Measurements from ENCODE around the gene TMIGD2.
"Not testable (repeated sequence)": the region's sequence is repeated elsewhere in the genome, so short reads cannot be mapped to it uniquely, and the experiment has no call there.

The TMIGD2 gene

DNA sequence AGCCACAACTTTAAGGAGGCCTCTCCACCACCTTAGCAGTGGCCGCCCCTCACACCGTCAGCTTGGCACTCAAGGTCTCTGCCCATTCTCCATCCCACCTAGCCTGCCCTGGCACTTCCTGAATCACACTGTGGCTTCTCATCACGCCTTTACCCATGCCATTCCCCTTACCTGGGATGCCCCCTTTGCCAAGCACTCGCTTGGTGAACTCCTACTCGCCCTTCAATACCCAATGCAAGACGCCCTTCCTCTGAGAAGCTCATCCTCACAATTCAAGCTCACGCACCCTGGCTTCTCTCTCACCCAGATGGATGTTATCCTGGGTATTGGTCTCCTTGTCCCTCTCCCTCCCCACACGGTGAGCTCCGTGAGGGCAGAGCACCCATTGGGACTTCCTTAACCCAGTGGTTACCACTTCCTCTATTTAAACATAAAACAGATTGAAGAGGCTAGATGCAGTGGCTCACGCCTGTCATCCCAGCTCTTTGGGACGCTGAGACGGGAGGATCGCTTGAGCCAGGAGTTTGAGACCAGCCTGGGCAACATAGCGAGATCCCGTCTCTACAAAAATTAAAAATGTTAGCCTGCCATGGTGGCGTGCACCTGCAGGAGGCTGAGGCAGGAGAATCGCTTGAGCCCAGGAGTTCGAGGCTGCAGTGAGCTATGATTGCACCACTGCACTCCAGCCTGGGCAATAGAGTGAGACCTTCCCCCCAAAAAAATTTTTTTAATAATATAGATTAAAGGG is 35.8 kb downstream of the TMIGD2 start:
- no peak for DNase-seq

GRCh38 chr19:4264812-4265211 is 37.4 kb downstream of the TMIGD2 start:
- no peak for DNase-seq

DNA sequence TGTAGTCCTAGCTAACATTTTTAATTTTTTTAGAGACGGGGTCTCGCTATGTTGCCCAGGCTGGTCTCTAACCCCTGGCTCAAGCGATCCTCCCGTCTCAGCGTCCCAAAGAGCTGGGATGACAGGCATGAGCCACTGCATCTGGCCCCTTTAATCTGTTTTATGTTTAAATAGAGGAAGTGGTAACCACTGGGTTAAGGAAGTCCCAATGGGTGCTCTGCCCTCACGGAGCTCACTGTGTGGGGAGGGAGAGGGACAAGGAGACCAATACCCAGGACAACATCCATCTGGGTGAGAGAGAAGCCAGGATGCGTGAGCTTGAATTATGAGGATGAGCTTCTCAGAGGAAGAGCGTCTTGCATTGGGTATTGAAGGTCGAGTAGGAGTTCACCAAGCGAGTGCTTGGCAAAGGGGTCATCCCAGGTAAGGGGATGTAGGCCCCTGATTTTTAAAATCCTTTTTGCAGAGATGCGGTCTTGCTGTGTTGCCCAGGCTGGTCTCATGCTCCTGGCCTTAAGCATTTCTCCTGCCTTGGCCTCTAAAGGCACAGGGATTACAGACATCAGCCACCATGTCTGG is 41.5 kb downstream of the TMIGD2 start:
- no peak for DNase-seq

DNA sequence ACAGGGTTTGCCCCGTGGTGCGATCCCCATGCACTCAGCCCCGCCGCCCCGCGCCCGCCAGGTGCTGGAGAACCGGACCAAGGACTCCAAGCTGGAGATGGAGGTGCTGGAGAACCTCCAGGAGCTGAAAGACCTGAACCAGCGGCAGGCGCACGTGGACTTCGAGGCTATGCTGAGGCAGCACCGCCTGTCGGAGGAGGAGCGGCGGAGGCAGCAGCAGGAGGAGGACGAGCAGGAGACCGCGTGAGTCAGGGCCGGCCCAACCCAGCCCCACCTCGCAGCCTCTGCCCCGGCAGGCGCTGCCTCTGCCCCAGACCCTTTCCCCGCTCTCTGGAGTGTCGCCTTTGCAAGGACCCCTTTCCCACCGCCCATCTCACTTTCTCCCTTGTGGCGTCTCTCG is 44.0 kb downstream of the TMIGD2 start:
- DNase-seq = no peak

DNA sequence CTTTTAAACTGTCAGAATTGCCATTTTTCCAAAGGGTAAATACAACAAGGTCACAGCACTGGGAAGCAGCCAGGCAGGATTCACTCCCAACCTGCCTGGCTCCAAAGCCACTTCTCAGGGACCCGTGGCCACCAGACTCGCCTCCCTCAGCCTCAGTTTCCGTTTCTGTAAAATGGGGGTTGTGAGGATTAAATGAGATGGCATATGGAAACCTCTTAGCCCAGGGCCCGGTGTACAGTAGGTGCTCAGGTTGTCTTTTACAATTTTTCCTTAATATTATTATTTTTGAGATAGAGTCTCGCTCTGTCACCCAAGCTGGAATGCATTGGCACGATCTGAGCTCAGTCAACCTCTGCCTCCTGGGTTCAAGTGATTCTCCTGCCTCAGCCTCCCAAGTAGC is 45.2 kb downstream of the TMIGD2 start:
- no peak for DNase-seq

GRCh38 chr19:4256563-4256962 is 45.6 kb downstream of the TMIGD2 start:
- no peak for DNase-seq

DNA sequence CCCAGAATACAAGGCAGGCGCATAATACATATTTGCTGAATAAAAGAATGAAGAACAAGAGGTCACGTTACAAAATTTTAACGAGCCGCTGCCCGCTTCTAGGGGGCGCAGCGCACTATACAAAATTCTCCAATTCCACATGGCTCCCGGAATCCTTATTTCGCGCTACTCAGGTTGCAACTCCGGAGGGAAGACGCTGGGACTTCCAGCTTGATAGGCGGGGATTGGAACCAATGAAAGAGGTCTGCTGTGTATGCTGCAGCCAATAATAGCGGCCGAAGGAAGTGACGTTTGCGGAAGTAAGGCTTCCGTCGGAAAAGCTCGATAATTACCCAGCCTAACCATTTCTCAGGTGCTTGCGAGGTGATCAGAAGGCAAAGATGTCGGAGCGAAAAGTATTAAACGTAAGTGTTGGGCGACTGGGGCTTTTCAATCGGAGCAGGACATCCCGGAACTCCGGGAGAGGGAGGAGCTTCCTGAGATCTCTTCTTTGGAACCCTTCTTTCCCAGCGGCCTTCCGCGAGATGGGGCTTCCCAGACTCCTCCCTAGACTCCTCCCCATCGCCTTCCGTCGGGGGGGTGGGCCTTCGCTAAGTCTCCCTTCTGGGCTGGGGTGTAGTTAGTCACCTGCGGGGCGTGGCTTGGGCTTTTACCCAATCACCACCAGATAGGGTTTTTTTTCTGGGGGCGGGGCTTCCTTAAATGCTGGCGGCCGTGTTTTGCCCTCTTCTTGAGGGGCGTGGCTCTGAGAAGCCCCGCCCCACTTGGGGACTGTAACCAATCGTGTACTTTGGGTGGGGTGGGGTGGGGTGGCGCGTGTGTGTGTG is 55.2 kb downstream of the TMIGD2 start, which contains the start of gene YJU2:
YJU2 (plus strand) TSS at position 314 of the 827 bp plus-strand sequence; CDS start at position 381, 67 bp downstream.
- DNase-seq = peak; percentile 98

DNA sequence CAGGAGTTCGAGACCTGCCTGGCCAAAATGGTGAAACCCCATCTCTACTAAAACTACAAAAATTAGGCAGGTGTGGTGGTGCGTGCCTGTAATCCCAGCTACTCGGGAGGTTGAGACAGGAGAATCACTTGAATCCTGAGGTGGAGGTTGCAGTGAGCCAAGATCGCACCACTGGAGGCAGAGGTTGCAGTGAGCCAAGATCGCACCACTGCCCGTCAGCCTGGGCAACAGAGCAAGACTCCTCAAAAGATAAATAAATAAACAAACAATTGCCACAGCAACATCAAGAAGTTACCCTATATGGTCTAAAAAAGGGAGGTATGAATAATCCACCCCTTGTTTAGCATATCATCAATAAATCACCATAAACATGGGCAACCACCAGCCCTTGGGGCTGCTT is 56.3 kb downstream of the TMIGD2 start:
- DNase-seq = not testable (repeated sequence)

Measured in SHP77 treated with DMSO at 0.1 percent for 48 hours (cell line).